ENCODE data around the gene ST6GALNAC5. TPM values are rescaled to one million over a fixed set of nuclear protein-coding genes. Genes with fewer than 3 reads are reported as not detected.

ST6GALNAC5 gene
- total and polyA plus RNA-seq, 2 of the 13 experiments (the other 11 are each of a cell fraction or from before 2014, with no cell fraction given), result not detected

GRCh38 chr1:76830373-76830772 is 36.9 kb upstream of the ST6GALNAC5 start:
- Histone ChIP-seq H3K4me3 (replicated peaks in 1 of 3; ENCODE audit: insufficient read depth in 1 of 3, low read depth in 2 of 3, low read length in 3 of 3) (no peak overlapping the region), H3K36me3 (replicated peaks in 1 of 2; ENCODE audit: control insufficient read depth in 1 of 2, insufficient read depth in 2 of 2, low read length in 2 of 2) (no peaks in the 10 kb centered on the region), H3K79me2 (ENCODE audit: insufficient read depth, low read length) (no peaks in the 10 kb centered on the region), H3K4me1 (ENCODE audit: insufficient read depth, low read length) (no peaks in the 10 kb centered on the region), H3K9ac (ENCODE audit: insufficient read depth, low read depth, low read length) (no peak overlapping the region), H3K27me3 (ENCODE audit: control insufficient read depth in 1 of 2, insufficient read depth in 2 of 2, low read length in 2 of 2) (no peaks in the 10 kb centered on the region), H2AFZ (ENCODE audit: low read length) (no peak overlapping the region), H3K9me3 (ENCODE audit: low read length) (peaks cover 5% of the 10 kb centered on the region; the same call in 1 of the 2 replicates), H4K20me1 (ENCODE audit: insufficient read depth, low read length) (no peaks in the 10 kb centered on the region), H3K27ac (ENCODE audit: extremely low read length, insufficient read depth, low read length) (no peak overlapping the region), H3K4me2 (ENCODE audit: low read depth, low read length) (no peak overlapping the region)
- TF ChIP-seq ZNF563 (CRISPR knock-in tag; IDR thresholded peaks at IDR 0.05) (no peak), ATF4 (CRISPR knock-in tag; IDR thresholded peaks at IDR 0.05) (no peak), ZBTB8A (CRISPR knock-in tag; IDR thresholded peaks at IDR 0.05; ENCODE audit: borderline replicate concordance, low read depth) (no peak), ZKSCAN1 (IDR thresholded peaks at IDR 0.05; ENCODE audit: low read length) (no peak), KLF16 (CRISPR knock-in tag; IDR thresholded peaks at IDR 0.05) (no peak), ZNF547 (CRISPR knock-in tag; IDR thresholded peaks at IDR 0.05) (no peak), ZNF660 (CRISPR knock-in tag; IDR thresholded peaks at IDR 0.05; ENCODE audit: borderline replicate concordance, low read depth) (no peak), SP4 (CRISPR knock-in tag; IDR thresholded peaks at IDR 0.05) (no peak), ZNF501 (CRISPR knock-in tag; IDR thresholded peaks at IDR 0.05) (no peak), SSRP1 (CRISPR knock-in tag; IDR thresholded peaks at IDR 0.05) (no peak), ZNF766 (CRISPR knock-in tag; IDR thresholded peaks at IDR 0.05; ENCODE audit: borderline replicate concordance) (no peak), ZNF710 (CRISPR knock-in tag; IDR thresholded peaks at IDR 0.05; ENCODE audit: borderline replicate concordance) (no peak), THAP9 (CRISPR knock-in tag; IDR thresholded peaks at IDR 0.05; ENCODE audit: borderline replicate concordance) (no peak)
- no peak for DNase-seq (ENCODE audit: low spot score)
- no peak for ATAC-seq
- no TSS peak for BruUV-seq (replicated peaks)
- ChIA-PET CTCF (ENCODE audit: low intra/inter-chr PET ratio, low total read pairs) (no interaction called here), POLR2A (no interaction called here)
- in situ Hi-C loops (cut with HindIII; ENCODE audit: extremely low pct_ligation_motif_present, low pct_unique_long_range_greater_than_20kb) (no loop called here), intact Hi-C loops (cut with micrococcal nuclease; ENCODE audit: unreplicated experiment) (no loop called here)
- no peak for FAIRE-seq
- WGBS (ENCODE audit: low lambda C conversion rate), result 66% methylated on average over 6 of the region's 6 CpGs

Measured in HepG2 (cell line).